Measurements from ENCODE around the gene ABCC8. TPM values are rescaled to one million over a fixed set of nuclear protein-coding genes. Genes with fewer than 3 reads are reported as not detected.

Gene ABCC8
- total and polyA plus RNA-seq, 4 donors: 1.2 to 14.9 (median 3.1) TPM

GRCh38 chr11:17434108-17434507 is 42.5 kb downstream of the ABCC8 start:
- 86 to 87% methylated on average over 4 of the region's 4 CpGs for WGBS, 2 donors
- peaks cover 0 to 12% (median 0%) of the 10 kb centered on the region in 5 donors for H3K4me1 ChIP-seq (ENCODE audit: control insufficient read depth in 5 of 5, insufficient read depth in 5 of 5, low read length in 5 of 5)
- no peak for TF ChIP-seq CTCF (IDR thresholded peaks at IDR 0.05; ENCODE audit: control extremely low read depth, extremely low read depth)
- no peaks in the 10 kb centered on the region for H3K9me3 ChIP-seq (ENCODE audit: control insufficient read depth in 4 of 4, insufficient read depth in 3 of 4, low read length in 3 of 4)
- no peaks in the 10 kb centered on the region for H3K36me3 ChIP-seq (ENCODE audit: control insufficient read depth in 4 of 4, insufficient read depth in 4 of 4, low read length in 4 of 4)
- ATAC-seq (ENCODE audit: insufficient read depth, low FRiP score) (no peak), DNase-seq (peak in 2 of 3 donors; percentile 38 to 49)
- no peak overlapping the region for H3K4me3 ChIP-seq
- H3K27ac ChIP-seq (ENCODE audit: low read depth in 1 of 2, low read length in 1 of 2): no peak overlapping the region
- no peaks in the 10 kb centered on the region for H3K27me3 ChIP-seq (ENCODE audit: control insufficient read depth in 3 of 3, insufficient read depth in 3 of 3, low read length in 2 of 3)
- no peak overlapping the region for H3K9ac ChIP-seq (ENCODE audit: insufficient read depth in 1 of 2, low read length in 2 of 2)

- H3K4me1 ChIP-seq (ENCODE audit: control insufficient read depth in 5 of 5, insufficient read depth in 5 of 5, low read length in 5 of 5): peaks cover 0 to 12% (median 0%) of the 10 kb centered on the region in 5 donors
- H3K9ac ChIP-seq (ENCODE audit: insufficient read depth in 1 of 2, low read length in 2 of 2): no peak overlapping the region
- H3K4me3 ChIP-seq: no peak overlapping the region
- 79 to 83% methylated on average over 7 of the region's 7 CpGs for WGBS, 2 donors
- no peak overlapping the region for H3K27ac ChIP-seq (ENCODE audit: low read depth in 1 of 2, low read length in 1 of 2)
- no peaks in the 10 kb centered on the region for H3K27me3 ChIP-seq (ENCODE audit: control insufficient read depth in 3 of 3, insufficient read depth in 3 of 3, low read length in 2 of 3)
- DNase-seq (peak in 1 of 3 donors; percentile 10), ATAC-seq (ENCODE audit: insufficient read depth, low FRiP score) (no peak)
- no peak for TF ChIP-seq CTCF (IDR thresholded peaks at IDR 0.05; ENCODE audit: control extremely low read depth, extremely low read depth)
- no peaks in the 10 kb centered on the region for H3K9me3 ChIP-seq (ENCODE audit: control insufficient read depth in 4 of 4, insufficient read depth in 3 of 4, low read length in 3 of 4)
- H3K36me3 ChIP-seq (ENCODE audit: control insufficient read depth in 4 of 4, insufficient read depth in 4 of 4, low read length in 4 of 4): no peaks in the 10 kb centered on the region
Measured at GRCh38 chr11:17432002-17432401, 44.6 kb downstream of the ABCC8 start.

- ATAC-seq (ENCODE audit: insufficient read depth, low FRiP score): peak; percentile 21
- Histone ChIP-seq H3K36me3 (ENCODE audit: control insufficient read depth in 4 of 4, insufficient read depth in 4 of 4, low read length in 4 of 4) (no peaks in the 10 kb centered on the region), H3K4me1 (ENCODE audit: control insufficient read depth in 5 of 5, insufficient read depth in 5 of 5, low read length in 5 of 5) (peaks cover 0 to 12% (median 0%) of the 10 kb centered on the region in 5 donors), H3K4me3 (no peak overlapping the region), H3K9ac (ENCODE audit: insufficient read depth in 1 of 2, low read length in 2 of 2) (no peak overlapping the region), H3K9me3 (ENCODE audit: control insufficient read depth in 4 of 4, insufficient read depth in 3 of 4, low read length in 3 of 4) (no peaks in the 10 kb centered on the region), H3K27me3 (ENCODE audit: control insufficient read depth in 3 of 3, insufficient read depth in 3 of 3, low read length in 2 of 3) (no peaks in the 10 kb centered on the region), H3K27ac (ENCODE audit: low read depth in 1 of 2, low read length in 1 of 2) (no peak overlapping the region)
- no peak for TF ChIP-seq CTCF (IDR thresholded peaks at IDR 0.05; ENCODE audit: control extremely low read depth, extremely low read depth)
- no peak for DNase-seq
- WGBS, 2 donors: 27 to 44% methylated on average over 8 of the region's 8 CpGs
Measured at GRCh38 chr11:17431139-17431538, 45.5 kb downstream of the ABCC8 start.

- H3K4me3 ChIP-seq: no peak overlapping the region
- no peak for TF ChIP-seq CTCF (IDR thresholded peaks at IDR 0.05; ENCODE audit: control extremely low read depth, extremely low read depth)
- no peak overlapping the region for H3K9ac ChIP-seq (ENCODE audit: insufficient read depth in 1 of 2, low read length in 2 of 2)
- DNase-seq: no peak
- peaks cover 0 to 12% (median 0%) of the 10 kb centered on the region in 5 donors for H3K4me1 ChIP-seq (ENCODE audit: control insufficient read depth in 5 of 5, insufficient read depth in 5 of 5, low read length in 5 of 5)
- H3K27ac ChIP-seq (ENCODE audit: low read depth in 1 of 2, low read length in 1 of 2): no peak overlapping the region
- H3K27me3 ChIP-seq (ENCODE audit: control insufficient read depth in 3 of 3, insufficient read depth in 3 of 3, low read length in 2 of 3): no peaks in the 10 kb centered on the region
- no peaks in the 10 kb centered on the region for H3K36me3 ChIP-seq (ENCODE audit: control insufficient read depth in 4 of 4, insufficient read depth in 4 of 4, low read length in 4 of 4)
- ATAC-seq (ENCODE audit: insufficient read depth, low FRiP score): no peak
- WGBS, 2 donors: 91 to 94% methylated on average over 13 of the region's 13 CpGs
- no peaks in the 10 kb centered on the region for H3K9me3 ChIP-seq (ENCODE audit: control insufficient read depth in 4 of 4, insufficient read depth in 3 of 4, low read length in 3 of 4)
Measured at GRCh38 chr11:17430616-17431015, 46.0 kb downstream of the ABCC8 start.

Data from lung (tissue), 12 donors.